Iris pigment epithelial cell (primary cell): ENCODE results near the gene WDFY2.

Experiments
- DNase-seq: peaks from one replicate; pipeline ENCODE4 v3.0.0-alpha.2; 2011; ENCODE audit warnings: low read depth

WDFY2 gene

DNA sequence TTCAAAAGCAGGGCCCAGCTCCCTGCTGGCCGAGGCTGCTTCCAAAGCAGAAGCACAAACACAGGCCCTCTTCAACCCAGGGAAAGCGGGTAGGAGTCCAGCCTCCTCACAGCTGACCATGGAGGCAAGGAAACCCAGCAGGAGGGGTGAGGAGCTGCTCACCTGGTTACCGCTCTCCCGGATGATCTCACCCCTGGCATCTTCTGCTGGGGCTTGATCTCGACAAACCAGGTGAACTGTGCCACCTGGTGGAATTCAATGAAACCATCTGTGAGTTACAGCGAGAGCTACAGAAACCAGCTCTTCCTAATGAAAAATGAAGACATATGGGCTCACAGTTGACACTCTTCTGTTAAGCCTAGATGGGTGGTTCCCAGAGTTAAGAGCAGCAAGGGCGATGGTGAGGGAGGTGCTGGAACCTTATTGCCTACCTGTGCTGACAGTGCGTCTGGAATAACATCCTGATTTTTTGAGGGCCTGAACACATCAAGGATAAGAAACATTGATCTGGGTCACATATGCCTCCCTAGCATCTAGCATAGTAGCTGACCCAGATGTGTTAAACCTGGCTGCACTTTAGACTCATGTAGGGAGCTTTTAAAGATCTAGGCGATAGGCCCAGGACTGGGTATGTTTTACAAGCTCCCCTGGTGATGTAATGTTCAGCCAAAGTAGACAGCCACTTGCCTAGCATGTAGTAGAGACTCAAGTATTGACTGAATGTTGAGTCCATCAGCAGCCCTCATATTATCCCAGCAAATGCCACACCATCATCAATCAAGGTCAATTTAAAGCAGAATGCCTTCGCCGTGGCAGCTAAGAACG, 213.6 kb downstream of the WDFY2 start:
- DNase-seq, result peak; percentile 63

- no peak for DNase-seq
Observed at GRCh38 chr13:51799261-51799660, 215.0 kb downstream of the WDFY2 start.

GRCh38 chr13:51800486-51800885, 216.2 kb downstream of the WDFY2 start:
- no peak for DNase-seq

- DNase-seq, result no peak
Observed at GRCh38 chr13:51801631-51802099, 217.4 kb downstream of the WDFY2 start.

DNA sequence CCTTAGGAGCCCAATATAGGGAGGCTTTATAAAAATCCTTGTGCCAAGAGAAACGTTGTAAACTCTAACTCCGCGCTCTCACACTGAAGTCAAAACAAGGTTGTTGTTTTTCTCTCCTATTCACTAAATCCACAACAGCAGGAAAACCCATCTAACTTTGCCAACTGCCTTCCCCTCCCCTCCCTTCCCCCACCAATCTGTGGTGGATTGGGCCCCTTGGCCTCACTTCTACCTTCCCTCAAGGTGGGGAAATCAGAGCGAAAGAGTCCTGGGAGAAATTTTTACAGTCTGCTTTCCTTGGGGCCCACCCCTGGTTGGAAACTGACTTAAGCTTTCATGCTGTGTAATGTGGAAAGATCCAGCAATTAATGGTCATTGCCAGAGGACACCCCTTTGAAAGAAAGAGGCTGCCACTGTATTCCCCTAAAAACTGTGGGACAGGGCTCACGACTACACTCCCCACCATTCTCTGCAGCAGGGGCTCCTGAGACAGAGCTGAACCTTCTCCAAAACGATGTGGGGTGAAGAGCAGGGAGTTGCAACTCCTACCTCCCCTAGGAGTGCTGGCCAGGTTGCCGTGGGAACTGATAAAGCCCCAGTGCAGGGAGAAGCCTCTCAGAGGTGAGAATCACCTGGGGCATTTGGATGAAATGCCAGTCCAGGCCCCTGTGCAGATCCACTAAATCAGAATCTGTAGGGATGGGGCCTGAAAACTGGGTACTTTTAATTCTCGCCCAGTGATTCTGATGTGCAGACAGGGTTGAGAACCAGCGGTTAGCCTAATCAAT, 218.6 kb downstream of the WDFY2 start:
- no peak for DNase-seq

GRCh38 chr13:51803422-51804294, 219.4 kb downstream of the WDFY2 start, which contains the start of gene DHRS12:
Gene DHRS12, minus strand, starts transcription at chr13:51804163. Its CDS starts 4,504 bp downstream, at chr13:51799659.
- DNase-seq, result peak; percentile 79

- DNase-seq, result no peak
Observed at GRCh38 chr13:51804295-51805172, 220.3 kb downstream of the WDFY2 start.

- no peak for DNase-seq
Observed at GRCh38 chr13:51805313-51805712, 221.1 kb downstream of the WDFY2 start.

- no peak for DNase-seq
Observed at GRCh38 chr13:51805925-51806324, 221.7 kb downstream of the WDFY2 start.

DNA sequence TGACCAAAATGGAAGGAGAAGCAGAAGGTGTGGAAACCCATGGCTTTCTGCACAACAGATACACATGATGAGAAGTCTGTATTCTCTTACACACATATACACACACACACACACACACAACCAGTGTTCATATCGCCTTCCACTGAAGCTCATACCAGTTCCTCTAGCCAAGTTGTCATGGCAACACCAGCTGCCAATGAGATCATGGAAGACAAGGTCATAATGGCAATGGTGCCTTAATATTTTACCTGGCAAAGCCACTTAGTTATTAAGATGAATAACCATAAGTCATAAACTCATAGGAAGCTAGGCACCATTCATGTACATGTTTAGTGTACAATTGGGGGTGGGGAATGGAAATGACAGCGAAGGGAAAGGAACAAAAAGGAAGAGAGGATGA, 222.3 kb downstream of the WDFY2 start:
- DNase-seq, result peak; percentile 53

DNA sequence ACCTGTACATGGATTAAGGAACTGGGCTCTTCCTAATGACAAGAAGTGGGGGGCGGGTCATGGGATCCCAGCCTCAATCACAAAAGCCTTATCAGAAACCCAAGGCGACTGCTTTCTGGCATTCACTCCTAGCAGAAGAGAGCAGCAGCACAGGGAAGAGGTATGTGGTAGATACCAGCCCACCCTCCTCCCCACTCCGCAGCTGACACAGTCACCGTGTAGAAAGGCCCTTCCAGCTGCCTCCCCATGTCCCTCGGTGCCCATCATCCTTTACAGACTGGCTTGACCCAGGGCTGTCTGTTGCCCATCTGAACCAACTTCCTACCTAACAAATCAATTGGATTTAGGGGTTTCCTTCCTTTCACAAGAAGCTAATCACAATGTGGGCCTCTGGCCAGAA, 222.8 kb downstream of the WDFY2 start:
- DNase-seq, result no peak

DNA sequence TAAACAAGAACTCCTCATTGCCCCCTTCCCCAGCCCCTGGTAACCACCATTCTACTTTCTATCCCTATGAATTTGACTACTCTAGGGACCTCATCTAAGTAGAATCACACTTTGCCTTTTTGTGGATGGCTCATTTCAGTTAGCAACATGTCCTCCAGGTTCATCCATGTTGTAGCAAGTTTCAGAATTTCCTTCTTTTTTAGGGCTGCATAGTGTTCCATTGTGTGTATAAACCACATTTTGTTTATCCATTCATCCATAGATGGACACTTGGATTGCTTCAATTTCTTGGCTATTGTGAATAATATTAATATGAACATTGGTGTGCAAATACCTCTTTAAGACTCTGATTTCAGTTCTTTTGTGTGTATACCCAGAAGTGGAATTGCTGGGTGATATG, 224.5 kb downstream of the WDFY2 start:
- no peak for DNase-seq

DNA sequence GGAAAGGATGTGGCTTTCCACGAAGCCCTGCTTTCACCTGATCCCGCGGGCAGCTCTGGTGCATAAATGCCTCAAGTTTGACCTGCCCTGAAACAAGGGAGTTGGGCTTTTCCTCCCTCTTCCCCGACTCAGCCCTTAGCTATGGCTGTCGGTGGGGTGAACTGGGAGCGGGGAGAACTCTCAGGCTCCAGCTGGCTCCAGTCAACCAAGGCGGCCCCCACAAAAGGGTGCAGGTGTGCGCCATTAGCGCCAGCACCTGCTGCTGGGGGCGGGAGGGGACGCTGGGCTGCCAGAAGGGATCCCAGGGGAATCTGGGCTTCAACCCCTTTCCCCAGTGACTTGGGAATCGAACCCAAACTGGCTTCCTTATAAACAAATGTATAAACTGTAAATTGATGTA, 226.8 kb downstream of the WDFY2 start:
- no peak for DNase-seq

- no peak for DNase-seq
Observed at GRCh38 chr13:51811920-51812451, 227.7 kb downstream of the WDFY2 start.

DNA sequence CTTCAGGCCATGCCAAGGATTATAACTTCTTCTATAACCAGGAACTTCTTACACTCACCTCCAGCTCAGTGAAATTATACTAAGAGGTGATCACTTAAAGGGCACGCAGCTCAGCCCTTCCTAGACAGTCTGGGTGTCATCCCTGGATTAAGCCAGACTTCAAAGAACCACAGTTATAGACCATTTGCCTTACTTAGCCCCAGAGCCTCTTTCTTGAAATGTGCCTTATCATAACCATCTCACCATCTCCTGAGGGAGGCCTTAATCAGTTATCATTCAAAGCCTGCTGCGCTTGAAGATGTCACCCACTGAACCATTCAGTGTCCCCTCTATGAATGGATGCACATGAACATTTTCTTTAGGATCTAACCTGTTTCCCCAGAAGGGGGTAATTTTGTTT, 229.8 kb downstream of the WDFY2 start:
- no peak for DNase-seq

DNA sequence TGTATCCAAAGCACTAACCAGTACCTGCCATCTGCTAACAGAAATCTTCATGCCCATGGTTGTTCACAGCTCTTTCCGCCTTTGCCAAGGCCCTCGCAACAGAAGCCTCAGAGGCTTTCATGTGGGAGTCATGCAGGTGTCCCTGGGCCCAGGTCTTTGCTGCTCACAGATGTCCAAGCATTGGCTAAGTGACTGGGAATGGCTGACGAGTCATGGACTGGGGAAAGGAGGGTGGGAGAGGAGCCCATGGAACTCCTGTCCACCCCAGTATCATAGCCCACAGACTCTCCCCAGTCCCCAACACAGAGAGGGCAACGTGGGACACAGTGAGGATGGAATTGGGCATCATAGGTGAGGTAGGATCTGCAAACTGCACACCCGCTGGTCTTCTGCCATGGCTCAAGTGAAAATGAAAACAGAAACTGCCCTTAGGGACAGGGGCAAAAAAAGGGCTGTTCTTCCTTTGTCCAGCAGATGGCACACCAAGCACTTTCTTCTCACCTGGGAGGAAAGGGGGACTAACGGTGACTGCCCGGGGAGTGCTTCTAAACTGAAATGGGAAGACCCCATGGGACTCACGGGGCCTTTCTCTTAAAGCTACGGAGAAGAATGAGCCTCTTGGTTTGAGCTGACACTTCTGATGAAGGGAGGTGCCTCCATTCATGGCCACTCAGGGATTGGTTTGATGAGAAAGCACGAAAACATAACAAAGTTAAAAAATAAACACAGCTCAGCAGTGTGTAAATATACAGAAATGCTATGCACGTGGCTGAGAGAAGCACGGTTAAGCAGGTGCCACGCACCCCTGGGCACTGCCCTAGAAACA, 230.8 kb downstream of the WDFY2 start:
- peak; percentile 54 for DNase-seq

- DNase-seq, result no peak
Observed at GRCh38 chr13:51815848-51816247, 231.6 kb downstream of the WDFY2 start.

GRCh38 chr13:51816604-51817249, 232.5 kb downstream of the WDFY2 start:
- no peak for DNase-seq
